HG03469 (cell line): ENCODE data around the gene HOOK1.
"Not testable (repeated sequence)": the region's sequence is repeated elsewhere in the genome, so short reads cannot be mapped to it uniquely, and the experiment has no call there.

ENCODE experiments used
- ATAC-seq: cut with Tn5 transposase; IDR thresholded peaks from one replicate; pipeline ENCODE4 v1.9.1; 2021; ENCODE audit warnings: mild to moderate bottlenecking, moderate library complexity, moderate number of reproducible peaks; ENCODE audit not compliant: unreplicated experiment

The HOOK1 gene

GRCh38 chr1:59819566-59820438 is 5.1 kb downstream of the HOOK1 start:
- no peak for ATAC-seq

- no peak for ATAC-seq
Observed at GRCh38 chr1:59827055-59827643, 12.4 kb downstream of the HOOK1 start.

GRCh38 chr1:59828160-59828559 is 13.4 kb downstream of the HOOK1 start:
- ATAC-seq: no peak

GRCh38 chr1:59831529-59831928 is 16.8 kb downstream of the HOOK1 start:
- no peak for ATAC-seq

- ATAC-seq: no peak
Observed at GRCh38 chr1:59833022-59833421, 18.3 kb downstream of the HOOK1 start.

- no peak for ATAC-seq
Observed at GRCh38 chr1:59833991-59834390, 19.2 kb downstream of the HOOK1 start.

GRCh38 chr1:59837857-59838256 is 23.1 kb downstream of the HOOK1 start:
- ATAC-seq: not testable (repeated sequence)

- ATAC-seq: no peak
Observed at GRCh38 chr1:59845091-59845490, 30.3 kb downstream of the HOOK1 start.

- ATAC-seq: no peak
Observed at GRCh38 chr1:59846209-59846894, 31.6 kb downstream of the HOOK1 start.

- ATAC-seq: no peak
Observed at GRCh38 chr1:59846895-59847282, 32.1 kb downstream of the HOOK1 start.

GRCh38 chr1:59852117-59852516 is 37.4 kb downstream of the HOOK1 start:
- ATAC-seq: no peak

- not testable (repeated sequence) for ATAC-seq
Observed at GRCh38 chr1:59855297-59855696, 40.5 kb downstream of the HOOK1 start.

- ATAC-seq: no peak
Observed at GRCh38 chr1:59856725-59857338, 42.1 kb downstream of the HOOK1 start.

GRCh38 chr1:59857679-59858354 is 43.1 kb downstream of the HOOK1 start:
- no peak for ATAC-seq

GRCh38 chr1:59866462-59866861 is 51.7 kb downstream of the HOOK1 start:
- ATAC-seq: no peak

GRCh38 chr1:59871746-59872145 is 57.0 kb downstream of the HOOK1 start:
- no peak for ATAC-seq

GRCh38 chr1:59877108-59877682 is 62.4 kb downstream of the HOOK1 start:
- ATAC-seq: no peak

- ATAC-seq: no peak
Observed at GRCh38 chr1:59878370-59878769, 63.6 kb downstream of the HOOK1 start.

- peak; percentile 58 for ATAC-seq
Observed at GRCh38 chr1:59879574-59879973, 64.8 kb downstream of the HOOK1 start.

- ATAC-seq: no peak
Observed at GRCh38 chr1:59879996-59880505, 65.3 kb downstream of the HOOK1 start.
